Endodermal cell (in vitro differentiated cells): ENCODE measurements around the gene MACROD2. TPM values are rescaled to one million over a fixed set of nuclear protein-coding genes. Genes with fewer than 3 reads are reported as not detected.

ENCODE experiments used
- DNase-seq: peaks from one replicate; pipeline ENCODE4 v3.0.0-alpha.2; 2017
- H3K27ac ChIP-seq: 2 replicates; pipeline ENCODE4 v1.5.1; 2013; ENCODE audit warnings: mild to moderate bottlenecking, low read depth, low read length, moderate library complexity
- H3K27me3 ChIP-seq: 2 replicates; pipeline ENCODE4 v1.6.1; 2013; ENCODE audit warnings: mild to moderate bottlenecking, low read length, moderate library complexity; ENCODE audit not compliant: insufficient read depth, control insufficient read depth, poor library complexity, severe bottlenecking
- H3K36me3 ChIP-seq: 2 replicates; pipeline ENCODE4 v1.7.0; 2013; ENCODE audit warnings: mild to moderate bottlenecking, low read length, moderate library complexity; ENCODE audit not compliant: control insufficient read depth, insufficient read depth
- H3K4me1 ChIP-seq: one replicate; pipeline ENCODE4 v1.7.0; 2013; ENCODE audit warnings: low read length; ENCODE audit not compliant: control insufficient read depth, insufficient read depth
- H3K4me3 ChIP-seq: 2 replicates; pipeline ENCODE4 v1.5.1; 2013; ENCODE audit warnings: mild to moderate bottlenecking, low read length, moderate library complexity
- H3K9ac ChIP-seq: 2 replicates; pipeline ENCODE4 v1.6.1; 2013; ENCODE audit warnings: mild to moderate bottlenecking, low read length, moderate library complexity; ENCODE audit not compliant: poor library complexity, severe bottlenecking; ENCODE audit errors: extremely low read depth
- H3K9me3 ChIP-seq: 2 replicates; pipeline ENCODE4 v1.6.1; 2013; ENCODE audit warnings: mild to moderate bottlenecking, low read length, moderate library complexity; ENCODE audit not compliant: control insufficient read depth
- H3K27ac Mint-ChIP-seq: 2 replicates; pipeline ENCODE4 v1.8.0; 2020; ENCODE audit warnings: mixed read lengths
- H3K27me3 Mint-ChIP-seq: 2 replicates; pipeline ENCODE4 v1.8.0; 2021; ENCODE audit warnings: mild to moderate bottlenecking, mixed read lengths; ENCODE audit not compliant: insufficient read depth
- H3K36me3 Mint-ChIP-seq: 2 replicates; pipeline ENCODE4 v1.8.0; 2020; ENCODE audit warnings: low read depth, mixed read lengths
- H3K4me1 Mint-ChIP-seq: 2 replicates; pipeline ENCODE4 v1.8.0; 2020; ENCODE audit warnings: mixed read lengths
- H3K4me3 Mint-ChIP-seq: 2 replicates; pipeline ENCODE4 v1.8.0; 2020; ENCODE audit warnings: mild to moderate bottlenecking, moderate library complexity, mixed read lengths
- H3K9me3 Mint-ChIP-seq: 2 replicates; pipeline ENCODE4 v1.8.0; 2020; ENCODE audit warnings: mild to moderate bottlenecking, mixed read lengths
- WGBS, 2 experiments: methylation state at CpG; one replicate each; pipeline versions ENCODE4 v1.1.5 to v1.1.7; 2013; ENCODE audit warnings: missing lambda C conversion rate in 2 of 2, mixed read lengths in 1 of 2; ENCODE audit not compliant: insufficient coverage in 1 of 2, insufficient read length in 1 of 2; 5-methylcytosine and 5-hydroxymethylcytosine counted together
- total RNA-seq, 2 donors: library from RNA; stranded (reverse); fragmentation: NEBNext Ultra II Directional in 1 of 2; extraction: Animal tissue kit (Norgen Biotek cat#: 25700) in 1 of 2; gene quantifications; 2 replicates in 1 of 2; 3 replicates in 1 of 2; pipeline ENCODE4 v1.2.1, GENCODE V29; 2021
- TF ChIP-seq, protein P1 (sequence below): fragments of 200-600 bp; sonication (generic); conservative IDR thresholded peaks from 2 replicates; pipeline ENCODE4 v1.5.0; 2021; ENCODE audit warnings: antibody characterized with exemption, mild to moderate bottlenecking

MACROD2 gene
- total RNA-seq, 2 donors from 2014 or later, result 2.3 to 4.8 TPM

DNA sequence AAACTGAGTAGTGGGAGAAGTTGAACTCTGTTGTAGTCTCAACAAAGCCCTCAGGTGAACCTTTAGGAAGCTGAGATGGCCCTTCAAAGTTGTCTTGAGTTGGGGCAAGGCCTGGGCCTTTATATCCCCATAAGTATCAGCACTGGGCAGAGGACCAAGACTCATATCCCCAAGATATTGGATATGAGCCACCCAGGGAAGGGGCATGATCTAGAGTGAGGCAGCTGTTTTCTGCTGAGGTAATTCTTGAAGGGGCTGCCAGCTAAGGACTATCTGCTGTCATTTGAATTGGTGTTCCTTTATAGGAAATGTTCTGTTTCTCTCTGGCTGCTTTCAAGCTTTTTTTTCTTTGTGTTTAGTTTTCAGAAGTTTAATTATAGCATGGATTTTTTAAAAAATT lies 482.8 kb downstream of the MACROD2 start:
- H3K4me3 ChIP-seq, result no peak overlapping the region
- H3K27ac ChIP-seq, result no peak overlapping the region
- no peaks in the 10 kb centered on the region for H3K36me3 Mint-ChIP-seq
- TF ChIP-seq, protein P1, sequence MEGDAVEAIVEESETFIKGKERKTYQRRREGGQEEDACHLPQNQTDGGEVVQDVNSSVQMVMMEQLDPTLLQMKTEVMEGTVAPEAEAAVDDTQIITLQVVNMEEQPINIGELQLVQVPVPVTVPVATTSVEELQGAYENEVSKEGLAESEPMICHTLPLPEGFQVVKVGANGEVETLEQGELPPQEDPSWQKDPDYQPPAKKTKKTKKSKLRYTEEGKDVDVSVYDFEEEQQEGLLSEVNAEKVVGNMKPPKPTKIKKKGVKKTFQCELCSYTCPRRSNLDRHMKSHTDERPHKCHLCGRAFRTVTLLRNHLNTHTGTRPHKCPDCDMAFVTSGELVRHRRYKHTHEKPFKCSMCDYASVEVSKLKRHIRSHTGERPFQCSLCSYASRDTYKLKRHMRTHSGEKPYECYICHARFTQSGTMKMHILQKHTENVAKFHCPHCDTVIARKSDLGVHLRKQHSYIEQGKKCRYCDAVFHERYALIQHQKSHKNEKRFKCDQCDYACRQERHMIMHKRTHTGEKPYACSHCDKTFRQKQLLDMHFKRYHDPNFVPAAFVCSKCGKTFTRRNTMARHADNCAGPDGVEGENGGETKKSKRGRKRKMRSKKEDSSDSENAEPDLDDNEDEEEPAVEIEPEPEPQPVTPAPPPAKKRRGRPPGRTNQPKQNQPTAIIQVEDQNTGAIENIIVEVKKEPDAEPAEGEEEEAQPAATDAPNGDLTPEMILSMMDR, result no peak
- no peak for DNase-seq
- H3K27ac Mint-ChIP-seq, result no peak overlapping the region
- no peaks in the 10 kb centered on the region for H3K36me3 ChIP-seq
- peaks cover 9% of the 10 kb centered on the region for H3K4me1 ChIP-seq
- H3K9ac ChIP-seq, result no peak overlapping the region
- H3K27me3 ChIP-seq, result no peaks in the 10 kb centered on the region
- peaks cover 13% of the 10 kb centered on the region for H3K4me1 Mint-ChIP-seq
- no peaks in the 10 kb centered on the region for H3K9me3 ChIP-seq
- no peaks in the 10 kb centered on the region for H3K27me3 Mint-ChIP-seq
- H3K9me3 Mint-ChIP-seq, result no peaks in the 10 kb centered on the region
- no peak overlapping the region for H3K4me3 Mint-ChIP-seq

DNA sequence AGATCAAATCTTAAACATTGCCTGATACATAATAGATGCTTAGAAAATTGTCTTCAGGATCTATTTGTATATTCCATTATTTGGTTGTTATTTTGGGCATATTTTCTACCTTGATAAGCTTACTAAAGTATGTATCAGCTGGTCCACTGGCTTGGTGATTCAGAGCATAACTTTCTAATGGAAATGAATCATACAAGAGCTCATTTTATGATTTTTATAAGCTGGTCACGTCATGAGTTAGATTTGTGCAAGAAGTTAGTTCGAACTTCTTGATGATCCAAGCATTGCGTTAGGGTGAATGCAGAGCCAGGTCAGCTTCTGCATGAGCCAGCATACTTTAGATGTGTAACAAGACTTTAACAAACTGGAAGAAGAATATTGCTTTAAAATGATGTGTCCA lies 486.5 kb downstream of the MACROD2 start:
- Histone ChIP-seq H3K9ac (no peak overlapping the region), H3K4me1 (peaks cover 9% of the 10 kb centered on the region), H3K36me3 (no peaks in the 10 kb centered on the region), H3K27ac (no peak overlapping the region), H3K4me3 (no peak overlapping the region), H3K27me3 (no peaks in the 10 kb centered on the region), H3K9me3 (no peaks in the 10 kb centered on the region)
- TF ChIP-seq, protein P1, result no peak
- Mint-ChIP-seq H3K4me3 (no peak overlapping the region), H3K9me3 (no peaks in the 10 kb centered on the region), H3K36me3 (no peaks in the 10 kb centered on the region), H3K27ac (no peak overlapping the region), H3K4me1 (peaks cover 13% of the 10 kb centered on the region), H3K27me3 (no peaks in the 10 kb centered on the region)
- no peak for DNase-seq
- 89 to 100% methylated on average over 3 of the region's 3 CpGs for WGBS, 2 experiments

DNA sequence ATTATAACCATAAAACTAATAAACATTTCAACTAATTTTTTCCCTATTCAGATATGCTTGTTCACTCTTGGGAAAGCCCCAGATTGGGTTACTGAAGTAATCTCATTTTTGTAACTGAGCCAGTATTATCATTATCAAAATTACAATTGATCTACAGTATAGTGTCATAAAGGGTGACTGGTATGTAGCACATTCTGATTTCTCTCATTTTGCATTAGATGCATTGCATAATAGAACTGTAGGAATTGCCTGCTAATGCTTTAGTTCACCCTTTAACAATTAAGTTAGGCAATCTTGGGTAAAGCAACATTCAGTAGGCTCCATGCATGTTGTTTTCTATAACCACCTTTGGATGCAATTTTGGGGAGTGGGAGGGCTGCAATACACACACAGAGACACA lies 492.9 kb downstream of the MACROD2 start:
- Mint-ChIP-seq H3K4me3 (no peak overlapping the region), H3K4me1 (peaks cover 11% of the 10 kb centered on the region), H3K9me3 (no peaks in the 10 kb centered on the region), H3K27me3 (no peaks in the 10 kb centered on the region), H3K36me3 (no peaks in the 10 kb centered on the region), H3K27ac (no peak overlapping the region)
- Histone ChIP-seq H3K4me3 (no peak overlapping the region), H3K9me3 (no peaks in the 10 kb centered on the region), H3K27me3 (no peaks in the 10 kb centered on the region), H3K4me1 (no peaks in the 10 kb centered on the region), H3K27ac (no peak overlapping the region), H3K9ac (no peak overlapping the region), H3K36me3 (no peaks in the 10 kb centered on the region)
- TF ChIP-seq, protein P1, result no peak
- DNase-seq, result no peak
